DND-41 (cell line): ENCODE data around the gene MRPS35.
A peak's percentile ranks its signal among the peaks of the same experiment; 100 is the strongest.

ENCODE experiments used
- ATAC-seq: fragments of 200-7000 bp; cut with Tn5 transposase; 3 replicates; pipeline ENCODE4 v1.9.1; 2021; ENCODE audit warnings: low read depth; ENCODE audit not compliant: insufficient read depth
- DNase-seq: peaks from one replicate; pipeline ENCODE4 v3.0.0-alpha.2; 2020
- H2AFZ ChIP-seq: 2 replicates; pipeline ENCODE4 v1.6.0; 2012; ENCODE audit warnings: low read depth, low read length
- H3K27ac ChIP-seq: 2 replicates; pipeline ENCODE4 v1.5.1; 2012; ENCODE audit warnings: low read length, inconsistent platforms
- H3K27me3 ChIP-seq: fragments of 200-600 bp; sonication (generic); 2 replicates; pipeline ENCODE4 v1.6.0; 2012; ENCODE audit warnings: low read length, mild to moderate bottlenecking, inconsistent platforms; ENCODE audit not compliant: insufficient read depth, poor library complexity
- H3K36me3 ChIP-seq: 2 replicates; pipeline ENCODE4 v1.5.1; 2012; ENCODE audit warnings: low read length, inconsistent platforms; ENCODE audit not compliant: insufficient read depth
- H3K4me1 ChIP-seq: 2 replicates; pipeline ENCODE4 v1.5.1; 2012; ENCODE audit warnings: mild to moderate bottlenecking, low read length; ENCODE audit not compliant: insufficient read depth
- H3K4me2 ChIP-seq: 2 replicates; pipeline ENCODE4 v1.6.0; 2012; ENCODE audit warnings: mild to moderate bottlenecking, moderate library complexity, low read length, inconsistent platforms; ENCODE audit not compliant: insufficient read depth
- H3K4me3 ChIP-seq, 2 experiments: fragments of 200-600 bp in 1 of 2; shearing (Covaris generic) in 1 of 2; 2 replicates each; pipeline ENCODE4 v1.5.1; 2012 to 2016; ENCODE audit warnings: inconsistent platforms in 2 of 2, low read length in 2 of 2, mild to moderate bottlenecking in 2 of 2, low read depth in 1 of 2, moderate library complexity in 1 of 2
- H3K79me2 ChIP-seq: 2 replicates; pipeline ENCODE4 v1.6.0; 2012; ENCODE audit warnings: low read length, inconsistent platforms; ENCODE audit not compliant: insufficient read depth
- H3K9ac ChIP-seq: 2 replicates; pipeline ENCODE4 v1.6.0; 2012; ENCODE audit warnings: low read depth, mild to moderate bottlenecking, inconsistent platforms, low read length, moderate library complexity
- H3K9me3 ChIP-seq: 2 replicates; pipeline ENCODE4 v1.5.1; 2012; ENCODE audit warnings: low read length, moderate library complexity, mild to moderate bottlenecking, inconsistent platforms; ENCODE audit not compliant: insufficient read depth, severe bottlenecking
- H4K20me1 ChIP-seq: 2 replicates; pipeline ENCODE4 v1.6.0; 2012; ENCODE audit warnings: low read length; ENCODE audit not compliant: insufficient read depth
- EZH2 ChIP-seq: IDR thresholded peaks from 3 replicates; pipeline ENCODE4 v1.6.1; 2012; ENCODE audit warnings: borderline replicate concordance, low read depth, mild to moderate bottlenecking, moderate library complexity, low read length, inconsistent platforms; ENCODE audit not compliant: severe bottlenecking
- TF ChIP-seq, protein P1 (sequence below): IDR thresholded peaks from 2 replicates; pipeline ENCODE4 v1.5.1; 2012; ENCODE audit warnings: borderline replicate concordance, low read length, moderate library complexity, mild to moderate bottlenecking; ENCODE audit not compliant: poor library complexity, severe bottlenecking; ENCODE audit errors: extremely low read depth

The MRPS35 gene

DNA sequence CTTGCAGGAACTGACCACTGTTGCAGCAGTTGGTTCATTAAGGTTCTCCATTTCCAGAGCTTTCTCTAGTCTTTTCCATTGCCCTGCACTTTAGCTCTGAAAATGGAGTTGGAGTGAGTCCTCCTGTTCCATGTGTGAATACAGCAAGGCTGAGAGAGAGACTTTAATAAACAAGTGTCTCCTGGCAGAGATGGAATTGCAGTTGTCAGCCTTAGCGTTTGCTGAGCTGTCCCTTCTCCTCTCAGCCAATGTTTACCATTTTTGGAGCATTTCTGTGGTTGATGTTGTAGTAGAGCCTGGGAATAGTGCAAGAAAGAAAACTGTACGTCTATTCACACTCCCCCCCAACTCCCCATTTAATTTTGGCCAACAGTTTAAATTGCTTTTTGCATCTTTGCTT, 76.9 kb downstream of the MRPS35 start:
- Histone ChIP-seq H3K4me3 (no peak overlapping the region), H3K4me1 (peaks cover 35% of the 10 kb centered on the region), H3K9ac (no peak overlapping the region), H3K9me3 (no peaks in the 10 kb centered on the region), H3K36me3 (peaks cover 66% of the 10 kb centered on the region), H2AFZ (no peak overlapping the region), H3K79me2 (peaks cover 78% of the 10 kb centered on the region), H3K27ac (0 out of 2 replicates have a peak overlapping the region, but pooled peaks have one; percentile 31), H4K20me1 (peaks cover 32% of the 10 kb centered on the region; the same call in 1 of the 2 replicates), H3K27me3 (no peaks in the 10 kb centered on the region), H3K4me2 (no peak overlapping the region)
- TF ChIP-seq, protein P1, sequence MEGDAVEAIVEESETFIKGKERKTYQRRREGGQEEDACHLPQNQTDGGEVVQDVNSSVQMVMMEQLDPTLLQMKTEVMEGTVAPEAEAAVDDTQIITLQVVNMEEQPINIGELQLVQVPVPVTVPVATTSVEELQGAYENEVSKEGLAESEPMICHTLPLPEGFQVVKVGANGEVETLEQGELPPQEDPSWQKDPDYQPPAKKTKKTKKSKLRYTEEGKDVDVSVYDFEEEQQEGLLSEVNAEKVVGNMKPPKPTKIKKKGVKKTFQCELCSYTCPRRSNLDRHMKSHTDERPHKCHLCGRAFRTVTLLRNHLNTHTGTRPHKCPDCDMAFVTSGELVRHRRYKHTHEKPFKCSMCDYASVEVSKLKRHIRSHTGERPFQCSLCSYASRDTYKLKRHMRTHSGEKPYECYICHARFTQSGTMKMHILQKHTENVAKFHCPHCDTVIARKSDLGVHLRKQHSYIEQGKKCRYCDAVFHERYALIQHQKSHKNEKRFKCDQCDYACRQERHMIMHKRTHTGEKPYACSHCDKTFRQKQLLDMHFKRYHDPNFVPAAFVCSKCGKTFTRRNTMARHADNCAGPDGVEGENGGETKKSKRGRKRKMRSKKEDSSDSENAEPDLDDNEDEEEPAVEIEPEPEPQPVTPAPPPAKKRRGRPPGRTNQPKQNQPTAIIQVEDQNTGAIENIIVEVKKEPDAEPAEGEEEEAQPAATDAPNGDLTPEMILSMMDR, result no peak
- no peak for TF ChIP-seq EZH2
- DNase-seq, result no peak
- ATAC-seq, result no peak

DNA sequence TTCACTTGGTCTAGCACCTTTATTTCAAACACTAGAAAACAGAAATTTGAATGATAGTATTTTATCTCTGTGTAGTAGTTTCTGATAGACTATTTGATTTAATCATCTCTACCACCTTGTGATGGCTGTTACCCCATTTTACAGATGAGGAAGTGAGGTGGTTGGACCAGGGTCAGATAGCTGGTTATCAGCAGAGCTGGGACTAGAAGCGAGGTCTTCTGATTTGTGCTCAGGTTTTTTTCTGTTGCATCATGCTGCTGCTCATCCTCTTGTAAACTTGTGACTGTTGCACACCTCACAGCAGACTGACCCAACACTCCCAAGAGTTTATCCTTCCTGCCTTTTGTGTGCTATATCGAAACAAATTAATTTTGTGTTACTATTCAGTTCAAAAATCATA, 79.5 kb downstream of the MRPS35 start:
- H3K9me3 ChIP-seq, result no peaks in the 10 kb centered on the region
- H3K27ac ChIP-seq, result no peak overlapping the region
- H3K4me2 ChIP-seq, result no peak overlapping the region
- H4K20me1 ChIP-seq, result peaks cover 36% of the 10 kb centered on the region; the same call in 1 of the 2 replicates
- no peak overlapping the region for H2AFZ ChIP-seq
- H3K4me1 ChIP-seq, result peaks cover 11% of the 10 kb centered on the region
- peaks cover 79% of the 10 kb centered on the region for H3K36me3 ChIP-seq
- peaks cover 54% of the 10 kb centered on the region for H3K79me2 ChIP-seq
- ATAC-seq (no peak), DNase-seq (no peak)
- H3K4me3 ChIP-seq, result no peak overlapping the region
- H3K27me3 ChIP-seq, result no peaks in the 10 kb centered on the region
- no peak for TF ChIP-seq EZH2
- TF ChIP-seq, protein P1, result no peak
- H3K9ac ChIP-seq, result no peak overlapping the region

DNA sequence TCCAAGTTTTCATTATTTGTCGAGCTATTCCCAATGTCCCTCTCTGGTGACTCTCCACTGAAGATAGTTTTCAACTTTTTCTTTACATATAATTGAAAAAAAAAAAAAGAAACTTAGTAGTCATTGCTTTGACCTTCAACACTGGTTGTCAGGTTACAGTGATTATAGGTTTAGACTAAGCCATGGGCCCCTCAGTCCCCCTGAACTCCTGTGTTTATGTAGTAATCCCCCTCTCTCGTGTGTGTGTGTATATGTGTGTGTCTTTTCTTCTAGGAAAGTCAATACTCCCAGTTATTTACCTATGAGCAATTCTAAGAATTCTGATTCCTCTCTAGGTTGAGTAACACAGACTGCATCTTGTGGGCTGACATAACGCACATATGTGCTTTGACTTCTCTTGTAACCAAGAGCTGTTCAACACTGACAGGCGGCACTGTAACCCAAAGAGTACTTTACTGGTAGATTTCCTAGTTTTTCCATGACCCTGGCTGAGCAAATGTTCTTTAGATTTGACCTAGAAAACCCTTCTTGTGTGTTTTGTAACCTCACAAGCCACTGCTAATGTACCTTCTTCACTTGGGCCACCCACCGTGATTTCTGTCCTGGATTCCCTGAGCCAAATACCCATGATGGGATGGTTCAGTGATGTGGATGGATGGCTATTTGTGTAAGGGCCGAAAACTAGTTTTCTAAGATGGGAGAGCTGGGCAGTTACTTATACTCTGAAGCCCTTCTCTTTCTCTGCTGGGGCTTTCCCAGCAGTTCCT, 84.4 kb downstream of the MRPS35 start:
- DNase-seq (no peak), ATAC-seq (no peak)
- Histone ChIP-seq H3K79me2 (peaks cover 8% of the 10 kb centered on the region), H3K9ac (no peak overlapping the region), H3K27me3 (no peaks in the 10 kb centered on the region), H3K4me3 (no peak overlapping the region), H3K9me3 (no peaks in the 10 kb centered on the region), H4K20me1 (peaks cover 15% of the 10 kb centered on the region; the same call in 1 of the 2 replicates), H2AFZ (no peak overlapping the region), H3K4me2 (no peak overlapping the region), H3K36me3 (peaks cover 87% of the 10 kb centered on the region), H3K27ac (no peak overlapping the region), H3K4me1 (no peaks in the 10 kb centered on the region)
- no peak for TF ChIP-seq EZH2
- TF ChIP-seq, protein P1, result no peak
